HepG2 (cell line): ENCODE data around the gene KCNJ14. TPM values are rescaled to one million over a fixed set of nuclear protein-coding genes. Genes with fewer than 3 reads are reported as not detected.

Experiments used
- CBX1 ChIP-seq: IDR thresholded peaks from one replicate; pipeline ENCODE4 v1.6.1; 2016; ENCODE audit warnings: antibody characterized with exemption, low read depth
- FOXK1 ChIP-seq: sonication (generic); formaldehyde crosslinking; IDR thresholded peaks from 2 replicates; pipeline ENCODE4 v1.4.0; 2020; ENCODE audit warnings: low read depth, missing genetic modification reagents, borderline replicate concordance
- GATAD2A ChIP-seq: IDR thresholded peaks from 2 replicates; pipeline ENCODE4 v1.6.1; 2016
- MAX ChIP-seq: IDR thresholded peaks from 2 replicates; pipeline ENCODE4 v1.6.1; 2012; ENCODE audit warnings: inconsistent platforms
- MEIS2 ChIP-seq: sonication (generic); formaldehyde crosslinking; IDR thresholded peaks from 2 replicates; pipeline ENCODE4 v1.9.0; 2021; ENCODE audit warnings: mild to moderate bottlenecking, missing genetic modification reagents
- PAXIP1 ChIP-seq: sonication (generic); formaldehyde crosslinking; conservative IDR thresholded peaks from 2 replicates; pipeline ENCODE4 v1.4.0; 2020; ENCODE audit warnings: mild to moderate bottlenecking, missing genetic modification reagents, moderate library complexity
- RFX5 ChIP-seq: IDR thresholded peaks from 2 replicates; pipeline ENCODE4 v1.6.1; 2011; ENCODE audit warnings: low read depth, low read length, improper control_type of control experiment
- SAP130 ChIP-seq: IDR thresholded peaks from 2 replicates; pipeline ENCODE4 v1.6.1; 2016; ENCODE audit warnings: low read depth
- SNAPC4 ChIP-seq: sonication (generic); formaldehyde crosslinking; IDR thresholded peaks from 2 replicates; pipeline ENCODE4 v1.4.0; 2020; ENCODE audit warnings: mild to moderate bottlenecking, missing genetic modification reagents
- ZBTB40 ChIP-seq, 2 experiments: fragments of 450-650 bp in 1 of 2; sonication (generic) in 1 of 2; formaldehyde crosslinking in 1 of 2; IDR thresholded peaks; 2 replicates each; pipeline versions ENCODE4 v1.6.1 to v1.8.0; 2016 to 2022; ENCODE audit warnings: antibody characterized with exemption in 1 of 2, mild to moderate bottlenecking in 1 of 2, missing genetic modification reagents in 1 of 2
- ZNF337 ChIP-seq: sonication (generic); formaldehyde crosslinking; IDR thresholded peaks from 2 replicates; pipeline ENCODE4 v1.5.1; 2020; ENCODE audit warnings: missing genetic modification reagents, low read depth, mild to moderate bottlenecking, borderline replicate concordance
- ZNF883 ChIP-seq: sonication (generic); formaldehyde crosslinking; IDR thresholded peaks from 2 replicates; pipeline ENCODE4 v1.5.1; 2020; ENCODE audit warnings: mild to moderate bottlenecking, missing genetic modification reagents; ENCODE audit errors: not compliant biosample characterization
- polyA plus RNA-seq, 8 experiments: library from polyadenylated mRNA; depleted of rRNA in 3 of 8; stranded (reverse) in 7 of 8; unstranded in 1 of 8; fragments of >200 nt; fragmentation: Illumina TruSeq in 4 of 8; extraction: Trizol in 4 of 8; gene quantifications; 2 replicates each; pipeline versions ENCODE4 v1.2.1 to v1.2.3, GENCODE V29; 2011 to 2016; ENCODE audit warnings: low read depth in 4 of 8, missing spikeins in 1 of 8, mixed read lengths in 1 of 8; ENCODE audit not compliant: insufficient read depth in 1 of 8
- total RNA-seq, 5 experiments: library from RNA; depleted of rRNA; stranded (reverse); fragments of >200 nt; fragmentation: Illumina TruSeq; extraction: Trizol; gene quantifications; 2 replicates each; pipeline ENCODE4 v1.2.3, GENCODE V29; 2016; ENCODE audit warnings: low read depth in 1 of 5

KCNJ14 gene
- total and polyA plus RNA-seq, 2 of the 13 experiments (the other 11 are each of a cell fraction or from before 2014, with no cell fraction given) = 0.20 to 0.51 TPM

GRCh38 chr19:48487544-48487943, 32.2 kb downstream of the KCNJ14 start (continued):
- no peak for TF ChIP-seq ZBTB40 (IDR thresholded peaks at IDR 0.05)
- 0 out of 2 replicates have a peak, but pooled peaks have one; percentile 35 for TF ChIP-seq ZBTB40 (CRISPR knock-in tag; IDR thresholded peaks at IDR 0.05)
- TF ChIP-seq GATAD2A = peak; percentile 36; the same call in 1 of the 2 replicates
- no peak for TF ChIP-seq MEIS2 (CRISPR knock-in tag)
- no peak for TF ChIP-seq FOXK1 (CRISPR knock-in tag)
- peak; percentile 71 for TF ChIP-seq PAXIP1 (CRISPR knock-in tag)
- TF ChIP-seq SAP130 = no peak
- no peak for TF ChIP-seq ZNF337 (CRISPR knock-in tag)
- no peak for TF ChIP-seq SNAPC4 (CRISPR knock-in tag)
- no peak for TF ChIP-seq CBX1
- peak; percentile 26; the same call in 1 of the 2 replicates for TF ChIP-seq MAX
- TF ChIP-seq ZNF883 (CRISPR knock-in tag) = no peak
- TF ChIP-seq RFX5 = no peak
